GM12873 (cell line): Measurements from ENCODE around the gene ZCCHC10.

Experiments
- CTCF ChIP-seq: IDR thresholded peaks from 2 replicates; pipeline ENCODE4 v1.5.1; 2012; ENCODE audit warnings: low read depth, mild to moderate bottlenecking, moderate library complexity, low read length, control low read depth; ENCODE audit not compliant: insufficient read depth; ENCODE audit errors: missing control alignments

The ZCCHC10 gene

GRCh38 chr5:133015466-133015865 is 10.9 kb downstream of the ZCCHC10 start:
- no peak for TF ChIP-seq CTCF

GRCh38 chr5:133006653-133007052 is 19.7 kb downstream of the ZCCHC10 start:
- no peak for TF ChIP-seq CTCF

GRCh38 chr5:132999246-132999645 is 27.1 kb downstream of the ZCCHC10 start:
- TF ChIP-seq CTCF: no peak

GRCh38 chr5:132998556-132998955 is 27.8 kb downstream of the ZCCHC10 start:
- no peak for TF ChIP-seq CTCF

GRCh38 chr5:132996307-132996706 is 30.0 kb downstream of the ZCCHC10 start:
- no peak for TF ChIP-seq CTCF

- no peak for TF ChIP-seq CTCF
Observed at GRCh38 chr5:132987531-132988408, 38.6 kb downstream of the ZCCHC10 start.

GRCh38 chr5:132981288-132981687 is 45.1 kb downstream of the ZCCHC10 start:
- no peak for TF ChIP-seq CTCF
